GDM1 (cell line): ENCODE data around the gene FOXP4.
"Not testable (repeated sequence)": the region's sequence is repeated elsewhere in the genome, so short reads cannot be mapped to it uniquely, and the experiment has no call there.

ENCODE experiments used
- DNase-seq: peaks from one replicate; lab custom pipeline; 2025; lab: John Stamatoyannopoulos, UW

Gene FOXP4

DNA sequence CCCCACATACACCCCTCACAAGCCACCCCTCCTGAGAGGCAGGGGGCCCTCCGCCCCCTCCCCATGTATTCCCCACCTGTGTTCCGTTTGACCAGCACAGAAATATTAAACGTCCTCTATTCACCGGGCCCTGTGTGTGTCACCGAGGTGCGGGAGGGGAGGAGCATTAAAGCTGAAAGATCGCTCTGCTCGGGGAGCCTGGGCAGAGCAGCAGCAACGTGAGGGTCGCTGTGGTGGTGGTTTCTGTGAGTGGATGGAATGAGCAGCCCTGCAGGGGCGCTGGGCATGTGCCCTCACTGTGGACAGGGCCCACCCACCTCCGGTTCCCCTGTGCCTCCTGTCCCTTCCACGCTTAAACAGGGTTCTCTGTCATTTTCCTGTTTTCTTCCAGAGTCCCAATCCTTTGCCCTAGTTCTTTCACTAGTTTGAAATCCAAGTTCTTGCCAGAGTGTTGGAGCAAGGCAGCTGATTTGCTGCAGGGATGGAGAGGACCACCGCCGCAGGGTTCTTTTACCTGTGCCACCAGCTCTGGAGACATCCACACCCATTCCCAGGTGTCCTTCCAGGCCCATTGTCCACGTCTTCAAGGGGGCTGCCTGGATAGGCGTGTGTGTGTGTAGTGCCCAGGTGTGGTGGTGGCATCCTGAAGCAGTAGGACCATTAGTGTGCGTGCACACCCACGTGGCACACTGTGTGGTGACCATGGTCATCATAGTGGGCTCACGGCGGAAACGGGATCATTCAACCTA is 54.5 kb downstream of the FOXP4 start:
- DNase-seq = no peak

- no peak for DNase-seq
These were observed 55.0 kb downstream of the FOXP4 start for GRCh38 chr6:41601248-41601549.

DNA sequence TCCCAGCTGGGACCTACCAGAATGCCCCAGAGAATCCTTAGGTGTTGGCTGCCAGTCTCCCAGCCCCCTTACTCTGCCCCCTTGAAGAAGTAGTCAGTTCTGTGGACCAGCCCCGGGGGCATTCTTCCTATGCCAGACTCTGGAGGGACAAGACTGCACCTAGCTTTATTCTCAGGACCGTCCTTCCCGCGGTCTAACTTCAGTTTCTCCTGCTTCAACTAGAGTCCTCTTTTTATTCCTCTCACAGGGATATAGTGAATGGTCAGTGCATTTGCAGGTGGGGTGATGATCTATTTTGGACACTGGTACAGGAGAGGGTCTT is 56.2 kb downstream of the FOXP4 start:
- DNase-seq = no peak

DNA sequence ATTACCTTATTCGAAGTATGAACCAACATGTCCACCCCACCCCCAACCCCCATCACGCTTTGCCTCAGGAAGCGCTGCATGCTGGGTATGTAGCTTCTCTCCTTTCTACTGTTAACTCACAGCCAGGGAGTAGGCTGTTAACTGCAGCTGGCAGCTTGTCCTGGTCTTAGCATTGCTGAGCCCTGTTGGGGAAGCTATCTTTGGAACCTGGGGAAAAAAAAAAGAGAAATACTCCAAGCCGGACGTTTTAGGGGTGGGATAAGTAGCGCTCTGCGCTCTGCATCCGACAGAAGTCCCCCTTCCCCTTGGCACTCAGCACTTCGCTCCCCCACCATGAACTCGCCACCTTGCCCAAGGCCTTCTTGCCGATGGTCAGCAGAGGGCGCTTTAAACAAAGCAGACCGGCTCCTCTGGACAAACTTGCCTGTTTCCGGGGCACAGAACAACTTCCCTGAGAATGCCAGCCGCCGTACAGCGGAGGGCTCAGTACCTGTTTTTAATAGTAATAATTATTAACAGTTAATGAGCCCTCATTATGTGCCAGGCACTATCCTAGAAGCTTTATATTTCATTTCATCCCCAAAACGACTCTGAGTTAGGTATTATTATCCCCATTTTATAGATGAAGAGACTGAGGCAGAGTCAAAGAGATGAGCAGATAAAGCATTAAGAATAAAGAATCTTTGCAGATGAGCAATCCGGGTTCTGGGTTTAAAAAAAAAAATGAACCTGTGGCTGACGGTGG is 56.9 kb downstream of the FOXP4 start:
- peak; percentile 77 for DNase-seq

DNA sequence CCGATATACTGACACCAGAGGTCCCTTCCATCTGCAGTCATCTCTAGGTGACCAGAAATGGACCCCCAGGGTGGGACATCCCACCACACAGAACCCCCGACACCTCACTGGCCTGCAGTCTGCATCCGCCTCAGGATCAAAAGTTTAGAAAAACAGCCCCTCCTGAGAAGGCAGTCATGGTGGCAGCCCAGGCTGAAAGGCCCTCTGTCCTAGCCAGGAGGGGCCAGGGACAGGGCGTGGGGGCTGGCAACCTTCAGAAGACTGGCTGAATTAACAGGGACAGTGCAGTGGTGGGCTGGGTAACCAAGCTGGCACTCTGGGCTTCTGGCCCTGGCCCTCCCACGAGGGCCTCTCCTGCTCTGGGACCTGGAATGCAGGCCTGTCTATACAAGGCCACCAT is 57.8 kb downstream of the FOXP4 start:
- no peak for DNase-seq

GRCh38 chr6:41605649-41606048 is 59.5 kb downstream of the FOXP4 start:
- DNase-seq = no peak

DNA sequence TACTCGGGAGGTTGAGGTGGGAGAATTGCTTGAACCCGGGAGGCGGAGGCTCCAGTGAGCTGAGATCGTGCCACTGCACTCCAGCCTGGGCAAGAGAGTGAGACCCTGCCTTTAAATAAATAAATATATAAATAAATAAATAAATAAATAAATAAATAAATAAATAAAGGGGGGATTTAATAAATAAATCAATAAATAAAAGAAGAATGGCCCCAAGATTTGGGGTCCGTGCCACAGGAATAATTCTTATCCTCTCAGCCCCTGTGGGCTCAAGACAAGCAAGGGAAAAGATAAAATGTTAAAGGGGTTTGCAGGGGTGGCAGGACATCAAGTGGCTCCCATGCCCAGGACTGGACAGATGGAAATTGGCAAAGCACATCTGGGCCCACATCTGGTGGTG is 60.9 kb downstream of the FOXP4 start:
- DNase-seq = no peak

GRCh38 chr6:41607736-41608135 is 61.6 kb downstream of the FOXP4 start:
- DNase-seq = no peak

DNA sequence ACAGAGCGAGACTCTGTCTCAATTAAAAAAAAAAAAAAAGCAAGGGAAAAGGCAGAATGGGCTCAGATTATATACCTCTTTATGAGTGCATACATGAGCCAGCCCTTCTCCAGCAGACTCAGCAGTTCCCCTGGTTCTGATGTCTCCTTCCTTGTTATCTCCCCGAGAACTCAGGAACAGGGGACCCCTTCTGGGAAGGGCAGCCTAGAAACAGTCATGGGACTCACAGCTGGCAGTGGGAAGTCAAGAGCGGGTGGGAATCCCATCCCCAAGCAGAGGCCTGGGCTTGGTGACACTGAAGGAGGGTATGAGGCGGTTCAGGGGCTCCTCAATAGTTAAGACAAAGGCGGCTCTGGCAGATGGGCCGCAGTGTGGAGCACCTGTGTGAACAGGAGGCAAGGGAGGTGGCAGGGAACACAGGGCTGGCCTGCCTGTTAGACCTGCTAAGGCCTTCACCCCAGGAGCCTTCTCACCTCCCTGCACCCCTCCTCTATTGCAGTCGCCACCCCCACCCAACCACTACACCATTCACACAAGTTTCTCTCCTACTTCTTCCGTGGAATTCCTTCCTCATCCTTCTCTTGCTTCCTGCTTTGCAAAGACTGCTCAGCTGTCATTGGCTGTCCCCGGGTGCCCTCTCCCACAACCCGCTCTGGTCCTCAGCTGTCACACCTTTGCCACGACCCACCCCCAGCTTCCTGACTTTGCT is 62.4 kb downstream of the FOXP4 start:
- no peak for DNase-seq

- DNase-seq = no peak
These were observed 68.5 kb downstream of the FOXP4 start for GRCh38 chr6:41614715-41615114.

- no peak for DNase-seq
These were observed 69.1 kb downstream of the FOXP4 start for GRCh38 chr6:41615311-41615710.

DNA sequence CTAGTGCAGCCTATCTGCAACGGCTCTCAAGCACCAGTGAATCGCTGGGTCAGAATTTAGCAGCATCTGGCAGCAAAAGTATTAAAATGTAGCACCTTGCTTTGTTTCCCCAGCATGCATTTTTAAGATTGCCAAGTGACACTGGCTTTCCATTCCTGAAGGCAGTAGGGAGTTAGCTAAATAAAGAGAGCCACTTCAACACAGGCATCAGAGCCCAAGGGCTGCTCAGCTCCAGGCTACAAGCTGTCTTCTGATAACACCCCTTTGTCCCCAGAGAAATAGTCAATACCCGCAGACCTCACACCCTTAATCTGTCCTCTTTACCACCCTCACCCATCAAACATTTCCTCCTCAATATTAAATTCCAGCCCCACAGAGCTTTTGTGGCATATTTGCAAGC is 72.4 kb downstream of the FOXP4 start:
- no peak for DNase-seq

DNA sequence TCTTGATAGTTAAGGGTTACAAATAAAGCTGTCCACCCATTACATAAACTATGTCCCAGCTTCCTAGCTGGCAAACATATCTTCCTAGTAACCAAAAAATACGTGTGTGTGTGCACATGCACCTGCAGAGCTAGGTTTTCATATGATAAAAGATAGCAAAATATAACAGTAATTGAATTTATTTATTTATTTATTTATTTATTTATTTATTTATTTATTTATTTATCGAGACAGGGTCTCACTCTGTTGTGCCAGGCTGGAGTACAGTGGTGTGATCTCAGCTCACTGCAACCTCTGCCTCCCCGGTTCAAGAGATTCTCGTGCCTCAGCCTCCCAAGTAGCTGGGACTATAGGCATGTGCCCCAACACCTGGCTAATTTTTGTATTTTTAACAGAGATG is 73.0 kb downstream of the FOXP4 start:
- not testable (repeated sequence) for DNase-seq

DNA sequence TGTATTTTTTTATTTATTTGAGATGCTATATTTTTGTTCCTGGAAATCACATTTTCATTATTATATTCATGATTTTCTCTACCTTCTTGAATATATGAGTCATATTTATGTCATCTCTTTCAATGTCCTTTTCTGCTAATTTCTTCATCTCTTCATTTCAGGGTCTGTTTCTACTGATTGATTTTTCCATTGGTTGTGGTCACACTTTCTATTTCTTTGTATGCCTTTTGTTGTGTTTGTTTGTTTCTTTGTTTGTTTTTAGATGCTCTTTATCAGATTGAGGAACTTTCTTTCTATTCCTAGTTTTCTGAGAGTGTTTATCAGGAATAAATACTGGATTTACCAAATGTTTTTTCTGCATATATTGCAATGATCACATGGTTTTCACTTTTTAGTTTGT is 75.2 kb downstream of the FOXP4 start:
- no peak for DNase-seq

- no peak for DNase-seq
These were observed 75.6 kb downstream of the FOXP4 start for GRCh38 chr6:41621802-41622201.

GRCh38 chr6:41622206-41622988 is 76.2 kb downstream of the FOXP4 start:
- no peak for DNase-seq

- no peak for DNase-seq
These were observed 77.1 kb downstream of the FOXP4 start for GRCh38 chr6:41623330-41623729.

- no peak for DNase-seq
These were observed 78.6 kb downstream of the FOXP4 start for GRCh38 chr6:41624621-41625380.

- no peak for DNase-seq
These were observed 79.3 kb downstream of the FOXP4 start for GRCh38 chr6:41625442-41625841.

DNA sequence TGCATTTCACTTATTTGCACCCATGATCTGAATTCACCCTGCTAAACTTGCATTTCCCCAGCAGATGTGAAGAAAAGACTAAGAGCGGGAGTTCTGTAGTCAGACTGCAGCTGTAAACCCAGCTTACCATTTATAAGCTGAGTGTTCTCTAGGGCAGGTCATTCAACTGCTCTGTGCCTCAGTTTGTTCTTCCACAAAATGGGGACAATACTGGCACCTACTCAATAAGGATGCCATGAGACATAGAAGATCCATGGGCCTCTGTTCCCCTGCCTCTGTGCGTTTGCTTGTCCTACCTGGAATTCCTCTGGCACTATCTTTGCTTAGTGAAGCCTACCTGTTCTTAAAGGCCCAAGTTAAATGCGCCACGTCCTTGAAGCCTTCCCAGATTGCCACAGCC is 79.8 kb downstream of the FOXP4 start:
- DNase-seq = no peak

- DNase-seq = peak; percentile 29
These were observed 80.7 kb downstream of the FOXP4 start for GRCh38 chr6:41626917-41627316.

DNA sequence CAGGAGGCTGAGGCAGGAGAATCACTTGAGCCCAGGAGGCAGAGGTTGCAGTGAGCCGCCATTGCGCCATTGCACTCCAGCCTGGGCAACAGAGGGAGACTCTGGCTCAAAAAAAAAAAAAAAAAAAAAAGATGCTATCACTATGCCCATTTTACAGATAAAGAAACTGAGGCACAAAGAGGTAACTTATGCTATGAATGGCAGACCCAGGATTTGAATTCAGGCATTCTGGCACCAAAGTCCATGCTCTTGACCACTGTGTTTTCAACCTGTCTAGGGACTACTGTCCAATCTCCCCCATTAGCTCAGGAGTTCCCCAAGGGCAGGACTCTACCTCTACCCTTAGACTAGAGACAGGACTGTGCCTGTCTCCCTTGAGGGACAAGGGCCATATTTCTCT is 82.9 kb downstream of the FOXP4 start:
- no peak for DNase-seq
